ENCODE data around the gene ZBTB42. TPM values are rescaled to one million over a fixed set of nuclear protein-coding genes. Genes with fewer than 3 reads are reported as not detected.
A peak's percentile ranks its signal among the peaks of the same experiment; 100 is the strongest.
"Not testable (repeated sequence)": the region's sequence is repeated elsewhere in the genome, so short reads cannot be mapped to it uniquely, and the experiment has no call there.

The ZBTB42 gene
- total RNA-seq, 1 experiment from 2014 or later: 11.8 TPM

- Mint-ChIP-seq H3K36me3 (ENCODE audit: insufficient read depth, unreplicated experiment) (peaks cover 14% of the 10 kb centered on the region), H3K4me3 (ENCODE audit: low read depth, unreplicated experiment) (no peak overlapping the region), H3K27me3 (ENCODE audit: unreplicated experiment) (no peaks in the 10 kb centered on the region), H3K4me1 (ENCODE audit: low read depth, unreplicated experiment) (peaks cover 11% of the 10 kb centered on the region), H3K27ac (ENCODE audit: unreplicated experiment) (no peak overlapping the region), H3K9me3 (ENCODE audit: low read depth, unreplicated experiment) (no peaks in the 10 kb centered on the region)
- intact Hi-C loops (cut with micrococcal nuclease; ENCODE audit: unreplicated experiment): no loop called here
- BruUV-seq (replicated peaks): no TSS peak
- DNase-seq: no peak
- CTCF ChIA-PET: no interaction called here
- no peak for TF ChIP-seq CTCF (IDR thresholded peaks at IDR 0.05; ENCODE audit: unreplicated experiment)
Measured at GRCh38 chr14:104810316-104810715, 9.4 kb downstream of the ZBTB42 start.

GRCh38 chr14:104813286-104813685 lies 12.4 kb downstream of the ZBTB42 start:
- DNase-seq: no peak
- CTCF ChIA-PET: no interaction called here
- BruUV-seq (replicated peaks): no TSS peak
- peaks cover 11% of the 10 kb centered on the region for H3K4me1 Mint-ChIP-seq (ENCODE audit: low read depth, unreplicated experiment)
- no peaks in the 10 kb centered on the region for H3K9me3 Mint-ChIP-seq (ENCODE audit: low read depth, unreplicated experiment)
- H3K27ac Mint-ChIP-seq (ENCODE audit: unreplicated experiment): no peak overlapping the region
- no peaks in the 10 kb centered on the region for H3K27me3 Mint-ChIP-seq (ENCODE audit: unreplicated experiment)
- peaks cover 25% of the 10 kb centered on the region for H3K36me3 Mint-ChIP-seq (ENCODE audit: insufficient read depth, unreplicated experiment)
- intact Hi-C loops (cut with micrococcal nuclease; ENCODE audit: unreplicated experiment): no loop called here
- no peak overlapping the region for H3K4me3 Mint-ChIP-seq (ENCODE audit: low read depth, unreplicated experiment)
- no peak for TF ChIP-seq CTCF (IDR thresholded peaks at IDR 0.05; ENCODE audit: unreplicated experiment)

- H3K27ac Mint-ChIP-seq (ENCODE audit: unreplicated experiment); H3K27me3 Mint-ChIP-seq (ENCODE audit: unreplicated experiment); BruUV-seq (replicated peaks); intact Hi-C loops (cut with micrococcal nuclease; ENCODE audit: unreplicated experiment); H3K9me3 Mint-ChIP-seq (ENCODE audit: low read depth, unreplicated experiment); CTCF ChIA-PET; DNase-seq: not testable (repeated sequence)
- peaks cover 25% of the 10 kb centered on the region for H3K36me3 Mint-ChIP-seq (ENCODE audit: insufficient read depth, unreplicated experiment)
- H3K4me3 Mint-ChIP-seq (ENCODE audit: low read depth, unreplicated experiment): peak overlapping the region; percentile 90
- peaks cover 11% of the 10 kb centered on the region for H3K4me1 Mint-ChIP-seq (ENCODE audit: low read depth, unreplicated experiment)
Measured at GRCh38 chr14:104814701-104815100, 13.8 kb downstream of the ZBTB42 start.

GRCh38 chr14:104816616-104816884 lies 15.6 kb downstream of the ZBTB42 start:
- no peaks in the 10 kb centered on the region for H3K9me3 Mint-ChIP-seq (ENCODE audit: low read depth, unreplicated experiment)
- peaks cover 25% of the 10 kb centered on the region for H3K36me3 Mint-ChIP-seq (ENCODE audit: insufficient read depth, unreplicated experiment)
- intact Hi-C loops (cut with micrococcal nuclease; ENCODE audit: unreplicated experiment): no loop called here
- peak overlapping the region; percentile 90 for H3K4me3 Mint-ChIP-seq (ENCODE audit: low read depth, unreplicated experiment)
- DNase-seq: no peak
- no TSS peak for BruUV-seq (replicated peaks)
- peak overlapping the region; percentile 77 for H3K27ac Mint-ChIP-seq (ENCODE audit: unreplicated experiment)
- TF ChIP-seq CTCF (IDR thresholded peaks at IDR 0.05; ENCODE audit: unreplicated experiment): no peak
- H3K27me3 Mint-ChIP-seq (ENCODE audit: unreplicated experiment): no peaks in the 10 kb centered on the region
- peaks cover 11% of the 10 kb centered on the region for H3K4me1 Mint-ChIP-seq (ENCODE audit: low read depth, unreplicated experiment)
- CTCF ChIA-PET: interaction anchor here (0.7 kb wide), 1 partner anchor 13 kb away, joined by 3 read pairs; no protein-coding TSS in a partner anchor

GRCh38 chr14:104817930-104818713 lies 17.2 kb downstream of the ZBTB42 start:
- H3K4me3 Mint-ChIP-seq (ENCODE audit: low read depth, unreplicated experiment): no peak overlapping the region
- CTCF ChIA-PET: interaction anchor here (1.2 kb wide), 1 partner anchor 50 kb away, joined by 4 read pairs; no protein-coding TSS in a partner anchor
- no TSS peak for BruUV-seq (replicated peaks)

More at GRCh38 chr14:104817930-104818713, 17.2 kb downstream of the ZBTB42 start:
- H3K9me3 Mint-ChIP-seq (ENCODE audit: low read depth, unreplicated experiment): no peaks in the 10 kb centered on the region
- intact Hi-C loops (cut with micrococcal nuclease; ENCODE audit: unreplicated experiment): no loop called here
- TF ChIP-seq CTCF (IDR thresholded peaks at IDR 0.05; ENCODE audit: unreplicated experiment): no peak
- H3K27ac Mint-ChIP-seq (ENCODE audit: unreplicated experiment): no peak overlapping the region
- no peak for DNase-seq
- peaks cover 11% of the 10 kb centered on the region for H3K4me1 Mint-ChIP-seq (ENCODE audit: low read depth, unreplicated experiment)
- no peaks in the 10 kb centered on the region for H3K27me3 Mint-ChIP-seq (ENCODE audit: unreplicated experiment)
- H3K36me3 Mint-ChIP-seq (ENCODE audit: insufficient read depth, unreplicated experiment): peaks cover 25% of the 10 kb centered on the region

Data from Calu3 (cell line).